ENCODE data around the gene SSTR1. TPM values are rescaled to one million over a fixed set of nuclear protein-coding genes. Genes with fewer than 3 reads are reported as not detected.

SSTR1 gene
- total and polyA plus RNA-seq, 3 donors from 2014 or later = 0.19 to 0.45 (median 0.31) TPM

GRCh38 chr14:38201137-38201828, 6.4 kb upstream of the SSTR1 start:
- intact Hi-C loops (cut with DNase I; ENCODE audit: low total_unique reads) = no loop called here

GRCh38 chr14:38202444-38203191, 5.1 kb upstream of the SSTR1 start:
- no peaks in the 10 kb centered on the region for H3K27me3 ChIP-seq
- H3K9me3 ChIP-seq = no peaks in the 10 kb centered on the region
- no peak for DNase-seq
- WGBS, 2 donors = 70 to 84% methylated on average over 5 of the region's 5 CpGs
- H3K4me3 ChIP-seq = no peak overlapping the region
- TF ChIP-seq CTCF (IDR thresholded peaks at IDR 0.05) (no peak), POLR2A (IDR thresholded peaks at IDR 0.05) (no peak)
- H3K4me1 ChIP-seq = no peaks in the 10 kb centered on the region
- H3K27ac ChIP-seq = no peak overlapping the region
- H3K36me3 ChIP-seq (ENCODE audit: low read depth, missing control alignments) = no peaks in the 10 kb centered on the region
- intact Hi-C loops (cut with DNase I; ENCODE audit: low total_unique reads) = no loop called here

More at GRCh38 chr14:38201137-38201828, 6.4 kb upstream of the SSTR1 start:
- no peaks in the 10 kb centered on the region for H3K27me3 ChIP-seq
- 85 to 91% methylated on average over 4 to 5 of the region's 5 CpGs for WGBS, 2 donors
- H3K4me1 ChIP-seq = no peaks in the 10 kb centered on the region
- no peaks in the 10 kb centered on the region for H3K9me3 ChIP-seq
- H3K27ac ChIP-seq = no peak overlapping the region
- no peaks in the 10 kb centered on the region for H3K36me3 ChIP-seq (ENCODE audit: low read depth, missing control alignments)
- no peak for DNase-seq
- TF ChIP-seq POLR2A (IDR thresholded peaks at IDR 0.05) (no peak), CTCF (IDR thresholded peaks at IDR 0.05) (no peak)
- H3K4me3 ChIP-seq = no peak overlapping the region

GRCh38 chr14:38203929-38204718, 3.6 kb upstream of the SSTR1 start:
- intact Hi-C loops (cut with DNase I; ENCODE audit: low total_unique reads) = no loop called here
- H3K4me3 ChIP-seq = no peak overlapping the region
- WGBS, 2 donors = 64 to 84% methylated on average over 2 of the region's 2 CpGs
- no peaks in the 10 kb centered on the region for H3K36me3 ChIP-seq (ENCODE audit: low read depth, missing control alignments)
- no peaks in the 10 kb centered on the region for H3K4me1 ChIP-seq
- no peak overlapping the region for H3K27ac ChIP-seq
- no peaks in the 10 kb centered on the region for H3K27me3 ChIP-seq
- no peaks in the 10 kb centered on the region for H3K9me3 ChIP-seq
- TF ChIP-seq POLR2A (IDR thresholded peaks at IDR 0.05) (no peak), CTCF (IDR thresholded peaks at IDR 0.05) (no peak)
- DNase-seq = no peak

- intact Hi-C loops (cut with DNase I; ENCODE audit: low total_unique reads) = no loop called here
- TF ChIP-seq POLR2A (IDR thresholded peaks at IDR 0.05) (no peak), CTCF (IDR thresholded peaks at IDR 0.05) (no peak)
Measured at GRCh38 chr14:38204719-38205115, 3.0 kb upstream of the SSTR1 start.

More at GRCh38 chr14:38204719-38205115, 3.0 kb upstream of the SSTR1 start:
- H3K4me3 ChIP-seq = no peak overlapping the region
- H3K27ac ChIP-seq = no peak overlapping the region
- H3K36me3 ChIP-seq (ENCODE audit: low read depth, missing control alignments) = no peaks in the 10 kb centered on the region
- no peak for DNase-seq
- no peaks in the 10 kb centered on the region for H3K4me1 ChIP-seq
- H3K9me3 ChIP-seq = no peaks in the 10 kb centered on the region
- no peaks in the 10 kb centered on the region for H3K27me3 ChIP-seq
